Measurements from ENCODE around the gene RNF144A. TPM values are rescaled to one million over a fixed set of nuclear protein-coding genes. Genes with fewer than 3 reads are reported as not detected.

RNF144A gene
- total and polyA plus RNA-seq, 2 donors (not counting 1 experiment from before 2014, with no cell fraction given) = 1.2 to 1.6 TPM

DNA sequence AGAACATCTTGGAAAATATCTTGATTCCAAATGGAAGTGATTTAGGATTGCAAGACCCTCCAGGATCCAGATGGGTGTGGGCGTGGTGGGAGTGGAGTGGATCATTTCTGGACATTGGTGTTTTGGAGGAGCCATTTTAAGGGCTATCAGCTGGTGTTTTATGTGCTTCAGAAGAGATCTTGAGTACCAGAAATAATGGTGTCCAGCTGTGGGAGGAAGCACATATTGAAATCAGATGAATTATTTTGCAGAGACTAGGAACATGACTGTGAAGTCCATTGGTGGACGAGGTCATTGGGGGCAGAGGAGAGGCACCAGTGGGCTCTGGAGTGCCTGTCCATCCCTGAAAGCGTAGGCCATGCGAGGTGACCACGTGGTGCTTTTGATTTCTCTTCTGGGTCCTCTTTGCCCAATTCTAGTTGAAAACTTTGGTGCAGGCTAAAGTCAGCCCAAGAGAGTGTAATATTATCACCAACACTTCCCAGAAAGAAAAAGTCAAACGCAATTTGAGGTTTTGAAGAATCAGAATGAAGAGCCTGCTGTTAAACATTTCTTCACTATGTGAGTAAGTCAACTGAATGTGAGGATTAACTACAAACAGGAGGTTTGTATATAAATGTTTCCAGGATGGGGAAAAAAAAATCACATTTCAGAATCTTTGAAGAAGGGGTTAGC is 31.6 kb downstream of the RNF144A start:
- Histone ChIP-seq H3K79me2 (ENCODE audit: control insufficient read depth, insufficient read depth, low read length) (no peaks in the 10 kb centered on the region), H3K27me3 (replicated peaks in 1 of 4; ENCODE audit: control extremely low read depth in 1 of 4, control insufficient read depth in 3 of 4, insufficient read depth in 4 of 4, low read length in 3 of 4) (no peaks in the 10 kb centered on the region), H3K4me1 (ENCODE audit: control insufficient read depth in 2 of 2, insufficient read depth in 2 of 2, low read length in 2 of 2) (peaks cover 6 to 13% of the 10 kb centered on the region in 2 donors), H3K4me3 (ENCODE audit: control extremely low read depth in 1 of 5, extremely low read depth in 1 of 5, insufficient read depth in 1 of 5, low read depth in 2 of 5, low read length in 4 of 5) (no peak overlapping the region), H3K4me2 (replicated peaks; ENCODE audit: low read depth, low read length, poor library complexity, severe bottlenecking) (no peak overlapping the region), H3K36me3 (replicated peaks in 1 of 2; ENCODE audit: control extremely low read depth in 1 of 2, control insufficient read depth in 1 of 2, extremely low read depth in 1 of 2, insufficient read depth in 2 of 2, low read length in 1 of 2) (peaks cover 0 to 2% of the 10 kb centered on the region in 2 experiments), H3K9ac (ENCODE audit: low read length) (no peak overlapping the region), H3K9me3 (ENCODE audit: control extremely low read depth in 1 of 3, control insufficient read depth in 2 of 3, insufficient read depth in 1 of 3, low read length in 2 of 3) (no peaks in the 10 kb centered on the region), H4K20me1 (ENCODE audit: control insufficient read depth, insufficient read depth, low read length, poor library complexity, severe bottlenecking) (no peaks in the 10 kb centered on the region), H3K27ac (ENCODE audit: low read length in 2 of 2) (no peak overlapping the region), H2AFZ (ENCODE audit: insufficient read depth, low read depth, low read length, poor library complexity, severe bottlenecking) (no peak overlapping the region)
- no peak overlapping the region for H3K27ac Mint-ChIP-seq
- 92% methylated on average over 5 of the region's 6 CpGs for WGBS (ENCODE audit: insufficient coverage)
- no peak overlapping the region for H3K4me3 Mint-ChIP-seq
- H3K9me3 Mint-ChIP-seq (ENCODE audit: insufficient read depth) = no peaks in the 10 kb centered on the region
- H3K27me3 Mint-ChIP-seq = no peaks in the 10 kb centered on the region
- H3K4me1 Mint-ChIP-seq = peaks cover 9% of the 10 kb centered on the region
- ATAC-seq (ENCODE audit: low read depth) (no peak), DNase-seq (no peak)
- intact Hi-C loops (cut with micrococcal nuclease) = no loop called here
- TF ChIP-seq EZH2 (IDR thresholded peaks at IDR 0.05; ENCODE audit: borderline replicate concordance, insufficient read depth, low read depth, low read length, poor library complexity, severe bottlenecking) = no peak
- no peak for TF ChIP-seq CTCF (IDR thresholded peaks at IDR 0.05)
- POLR2A ChIA-PET = no interaction called here
- CTCF ChIA-PET = interaction anchor here (1.5 kb wide), 1 partner anchor 52 kb away, joined by 4 read pairs; no protein-coding TSS in a partner anchor

DNA sequence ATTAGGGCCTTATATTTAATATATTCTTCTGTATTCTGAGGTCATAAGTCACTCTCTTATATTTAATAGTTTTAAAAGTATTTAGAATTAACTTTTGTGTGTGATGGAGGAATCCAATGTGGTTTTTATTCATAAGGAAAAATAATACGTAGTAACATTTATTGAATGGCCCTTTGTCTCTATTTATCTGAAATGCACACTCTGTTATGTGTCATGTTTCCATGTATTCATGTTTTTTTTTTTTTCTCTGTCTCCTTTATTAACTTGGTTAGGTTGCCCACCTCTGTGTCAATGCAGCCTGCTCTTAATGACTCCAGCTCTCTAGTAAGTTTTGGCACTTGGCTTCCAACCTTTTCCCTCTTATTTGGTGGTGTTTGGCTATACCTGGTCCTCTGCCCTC is 33.8 kb downstream of the RNF144A start:
- Histone ChIP-seq H3K9me3 (ENCODE audit: control extremely low read depth in 1 of 3, control insufficient read depth in 2 of 3, insufficient read depth in 1 of 3, low read length in 2 of 3) (no peaks in the 10 kb centered on the region), H3K4me3 (ENCODE audit: control extremely low read depth in 1 of 5, extremely low read depth in 1 of 5, insufficient read depth in 1 of 5, low read depth in 2 of 5, low read length in 4 of 5) (no peak overlapping the region), H2AFZ (ENCODE audit: insufficient read depth, low read depth, low read length, poor library complexity, severe bottlenecking) (no peak overlapping the region), H3K9ac (ENCODE audit: low read length) (no peak overlapping the region), H3K27ac (ENCODE audit: low read length in 2 of 2) (no peak overlapping the region), H3K36me3 (replicated peaks in 1 of 2; ENCODE audit: control extremely low read depth in 1 of 2, control insufficient read depth in 1 of 2, extremely low read depth in 1 of 2, insufficient read depth in 2 of 2, low read length in 1 of 2) (no peaks in the 10 kb centered on the region), H3K4me1 (ENCODE audit: control insufficient read depth in 2 of 2, insufficient read depth in 2 of 2, low read length in 2 of 2) (no peaks in the 10 kb centered on the region), H3K27me3 (replicated peaks in 1 of 4; ENCODE audit: control extremely low read depth in 1 of 4, control insufficient read depth in 3 of 4, insufficient read depth in 4 of 4, low read length in 3 of 4) (no peaks in the 10 kb centered on the region), H4K20me1 (ENCODE audit: control insufficient read depth, insufficient read depth, low read length, poor library complexity, severe bottlenecking) (no peaks in the 10 kb centered on the region), H3K4me2 (replicated peaks; ENCODE audit: low read depth, low read length, poor library complexity, severe bottlenecking) (no peak overlapping the region), H3K79me2 (ENCODE audit: control insufficient read depth, insufficient read depth, low read length) (no peaks in the 10 kb centered on the region)
- intact Hi-C loops (cut with micrococcal nuclease) = no loop called here
- TF ChIP-seq CTCF (IDR thresholded peaks at IDR 0.05) (no peak), EZH2 (IDR thresholded peaks at IDR 0.05; ENCODE audit: borderline replicate concordance, insufficient read depth, low read depth, low read length, poor library complexity, severe bottlenecking) (no peak)
- Mint-ChIP-seq H3K9me3 (ENCODE audit: insufficient read depth) (no peaks in the 10 kb centered on the region), H3K27me3 (no peaks in the 10 kb centered on the region), H3K4me3 (no peak overlapping the region), H3K4me1 (no peaks in the 10 kb centered on the region), H3K27ac (no peak overlapping the region)
- ChIA-PET CTCF (no interaction called here), POLR2A (no interaction called here)
- no peak for ATAC-seq (ENCODE audit: low read depth)
- WGBS (ENCODE audit: insufficient coverage) = no CpG with 5 or more reads among the region's 1 CpG
- DNase-seq = no peak
